HG03558 (cell line): ENCODE results near the gene SAXO1.
"Not testable (repeated sequence)": the region's sequence is repeated elsewhere in the genome, so short reads cannot be mapped to it uniquely, and the experiment has no call there.

Source experiments
- ATAC-seq: cut with Tn5 transposase; IDR thresholded peaks from one replicate; pipeline ENCODE4 v1.9.1; 2021; ENCODE audit warnings: moderate number of reproducible peaks; ENCODE audit not compliant: unreplicated experiment; ENCODE audit errors: extremely low read depth

The SAXO1 gene

DNA sequence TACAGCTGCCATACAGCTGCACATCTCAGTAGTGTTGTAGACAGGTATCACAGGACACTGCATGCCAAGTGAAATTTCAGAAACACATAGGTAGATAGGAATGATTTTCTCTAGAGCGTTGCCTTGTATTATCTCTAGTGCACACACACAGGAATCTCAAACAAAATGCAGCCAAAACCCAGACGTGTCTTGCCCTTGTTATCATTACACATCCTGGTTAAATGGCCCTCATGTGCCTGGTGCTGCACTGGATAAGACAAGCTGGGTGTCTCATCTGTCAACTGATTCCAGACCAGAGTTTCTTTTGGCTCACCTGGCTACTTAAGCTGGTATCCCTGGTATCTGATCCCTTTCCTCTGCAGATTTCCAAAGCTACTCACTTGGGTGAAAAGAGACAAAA, 59.7 kb downstream of the SAXO1 start:
- ATAC-seq, result no peak

DNA sequence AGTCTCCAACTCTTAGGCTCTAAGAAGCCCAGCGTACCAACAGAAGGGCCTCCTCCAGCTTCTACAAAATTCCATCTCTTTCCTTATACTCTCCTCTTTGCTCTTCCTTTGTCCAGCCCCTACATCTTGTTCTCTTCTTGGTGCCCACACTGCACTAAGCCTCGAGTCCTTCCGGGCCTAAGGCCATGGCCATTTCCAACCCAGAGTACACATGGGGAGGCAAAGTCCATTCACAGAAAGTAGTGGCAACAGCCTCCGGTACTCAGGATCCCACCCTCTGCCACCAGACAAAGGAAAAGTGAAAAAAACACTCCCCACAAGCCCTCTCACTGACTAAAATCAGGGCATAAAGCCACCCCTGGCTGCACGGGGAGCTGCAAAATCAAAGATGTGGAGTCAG, 60.3 kb downstream of the SAXO1 start:
- no peak for ATAC-seq

DNA sequence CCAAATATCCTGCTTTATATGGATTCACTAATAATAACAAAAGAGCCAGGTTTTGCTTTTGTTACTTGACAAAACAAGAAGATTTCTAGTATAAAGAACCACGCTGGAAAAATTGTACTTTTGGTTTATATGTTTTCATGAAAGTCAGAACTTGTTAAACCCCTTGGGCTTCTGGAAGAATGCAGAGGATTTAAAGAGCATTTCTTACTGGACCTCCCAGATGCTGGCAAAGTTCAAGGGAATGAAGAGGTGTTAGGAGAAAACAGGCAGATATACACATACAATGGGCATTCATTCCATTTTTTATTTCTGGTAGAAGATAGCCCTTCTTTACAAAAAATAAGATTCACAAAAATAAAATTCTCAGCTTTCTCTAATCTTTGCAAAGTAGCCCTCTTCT, 61.1 kb downstream of the SAXO1 start:
- ATAC-seq, result no peak

DNA sequence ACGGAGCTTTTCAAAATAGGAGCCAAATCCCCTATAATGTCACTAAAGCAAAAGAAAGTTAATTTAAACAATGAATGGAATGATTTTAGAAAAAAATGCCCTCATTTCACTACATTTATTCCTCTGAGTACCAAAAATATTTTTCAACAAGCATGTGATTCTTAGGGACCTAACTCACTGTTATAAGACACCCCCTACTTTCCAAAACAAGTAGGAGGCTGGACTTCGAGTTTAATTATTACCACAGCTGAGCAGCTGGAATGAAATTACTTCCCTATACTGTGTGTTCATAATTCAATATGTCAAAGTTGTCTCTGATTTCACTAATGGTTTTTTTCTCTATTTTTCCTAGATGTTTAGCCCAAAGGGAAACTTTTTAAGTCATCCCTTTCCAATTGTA, 61.6 kb downstream of the SAXO1 start:
- ATAC-seq, result no peak

DNA sequence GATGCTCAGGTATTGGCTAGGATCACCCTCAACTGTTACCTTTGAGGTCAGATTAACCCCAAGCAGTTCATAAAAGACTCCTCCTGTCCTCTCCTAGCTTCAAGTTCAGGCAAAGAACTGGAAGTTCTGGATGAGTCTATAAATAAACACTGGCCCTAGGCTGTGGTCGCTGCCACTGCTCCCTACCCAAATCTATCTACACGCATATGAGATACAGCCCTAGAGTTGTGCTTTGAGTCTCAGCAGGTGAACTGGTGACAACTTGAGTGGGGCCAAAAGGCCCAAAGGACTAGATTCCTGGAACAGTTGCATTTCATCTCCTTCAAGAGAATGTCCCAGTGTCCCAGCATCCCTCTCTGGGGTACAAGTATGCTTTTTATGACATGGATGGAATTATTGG, 62.6 kb downstream of the SAXO1 start:
- no peak for ATAC-seq

DNA sequence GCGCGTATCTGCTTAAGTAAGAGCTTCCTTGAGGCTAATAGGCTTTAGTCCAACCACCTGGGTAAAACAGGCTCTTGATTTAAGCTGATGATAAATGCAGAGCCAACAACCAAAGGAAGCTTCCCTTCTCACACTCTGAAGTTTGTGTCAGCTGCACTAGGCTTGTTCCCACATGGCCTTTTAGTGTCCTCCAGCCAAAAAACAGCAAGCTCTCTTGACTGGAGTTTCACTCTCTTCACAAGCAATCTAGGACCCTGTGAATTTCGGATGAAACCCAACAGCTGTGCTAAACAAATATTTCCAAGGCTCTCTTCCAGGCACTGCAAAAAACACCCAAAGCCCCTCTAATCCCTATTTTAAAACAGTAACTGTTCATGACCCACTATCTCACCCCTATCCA, 63.9 kb downstream of the SAXO1 start:
- ATAC-seq, result no peak

DNA sequence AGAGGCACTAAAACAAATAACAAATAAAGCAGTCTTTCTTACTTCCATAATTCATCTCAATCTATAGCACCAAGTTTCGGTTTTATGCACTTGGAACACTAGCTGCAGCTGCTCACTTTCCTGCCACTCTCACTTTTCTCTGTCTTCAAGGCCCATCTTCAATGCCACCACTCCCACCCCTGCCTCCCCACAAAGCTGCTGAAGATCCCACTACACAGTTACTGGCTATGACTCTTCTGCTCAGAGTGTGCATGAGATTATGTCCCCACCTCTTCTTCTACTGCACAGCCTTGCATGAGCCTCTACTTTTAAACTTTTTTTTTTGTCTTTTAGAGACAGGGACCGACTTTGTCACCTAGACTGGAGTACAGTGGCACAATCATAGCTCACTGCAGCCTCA, 77.4 kb downstream of the SAXO1 start:
- no peak for ATAC-seq

DNA sequence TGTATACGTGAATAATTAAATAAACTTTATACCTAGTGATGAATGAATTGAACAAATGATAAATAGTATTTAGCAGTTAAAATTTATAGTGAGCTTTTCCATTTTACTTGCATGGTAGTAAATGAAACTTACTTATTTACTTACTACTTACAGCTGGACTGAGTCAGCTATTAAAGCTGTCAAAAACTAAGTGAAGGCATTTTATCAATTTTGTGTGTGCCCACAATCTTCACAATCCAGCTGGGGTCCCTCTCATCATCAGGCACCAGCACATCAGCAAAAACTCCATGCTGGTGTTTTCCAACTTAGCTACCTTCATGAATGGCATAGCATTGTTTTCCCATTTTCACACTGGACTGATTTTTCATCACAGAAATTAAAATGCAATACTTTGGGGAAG, 81.1 kb downstream of the SAXO1 start:
- ATAC-seq, result no peak

DNA sequence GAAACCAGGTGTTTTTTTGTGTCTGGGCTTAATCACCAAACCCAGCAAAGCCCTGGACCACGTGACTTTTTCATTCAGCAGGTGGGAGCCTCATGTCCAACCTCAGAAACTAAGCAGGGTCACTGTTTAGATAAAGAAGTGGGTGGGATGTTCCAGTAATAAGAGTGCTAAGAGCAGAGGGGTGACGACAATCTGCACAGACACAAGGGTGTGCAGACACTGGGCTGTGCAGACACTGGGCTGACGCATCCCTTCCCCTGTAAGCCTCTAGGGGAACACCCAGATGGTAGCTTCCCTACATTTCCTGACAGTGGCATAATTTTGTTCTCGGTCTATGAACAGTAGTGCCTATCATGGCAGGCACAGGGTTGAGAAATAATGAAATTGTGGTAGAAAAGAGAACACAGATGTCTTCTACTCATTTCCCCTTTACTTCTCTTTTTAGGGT, 85.1 kb downstream of the SAXO1 start:
- no peak for ATAC-seq

DNA sequence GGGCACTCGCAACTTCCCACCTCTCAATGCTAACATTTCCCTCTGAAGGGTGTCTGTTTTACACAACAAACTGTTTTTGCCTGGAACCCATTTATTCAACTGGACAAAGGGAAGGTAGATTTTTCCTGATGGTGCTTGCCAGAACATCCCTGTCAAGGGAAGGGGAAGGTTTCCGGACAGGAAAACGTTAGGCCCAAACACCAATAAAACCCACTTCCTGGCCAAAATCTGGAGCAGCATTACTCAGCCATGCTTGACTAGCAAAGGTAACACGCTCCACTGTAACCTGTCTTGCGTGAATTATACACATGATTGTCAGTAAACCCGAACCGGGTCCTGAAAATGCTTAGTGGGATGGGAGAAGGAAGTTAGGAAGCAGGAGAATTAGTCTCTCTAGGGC, 90.2 kb downstream of the SAXO1 start:
- ATAC-seq, result no peak

DNA sequence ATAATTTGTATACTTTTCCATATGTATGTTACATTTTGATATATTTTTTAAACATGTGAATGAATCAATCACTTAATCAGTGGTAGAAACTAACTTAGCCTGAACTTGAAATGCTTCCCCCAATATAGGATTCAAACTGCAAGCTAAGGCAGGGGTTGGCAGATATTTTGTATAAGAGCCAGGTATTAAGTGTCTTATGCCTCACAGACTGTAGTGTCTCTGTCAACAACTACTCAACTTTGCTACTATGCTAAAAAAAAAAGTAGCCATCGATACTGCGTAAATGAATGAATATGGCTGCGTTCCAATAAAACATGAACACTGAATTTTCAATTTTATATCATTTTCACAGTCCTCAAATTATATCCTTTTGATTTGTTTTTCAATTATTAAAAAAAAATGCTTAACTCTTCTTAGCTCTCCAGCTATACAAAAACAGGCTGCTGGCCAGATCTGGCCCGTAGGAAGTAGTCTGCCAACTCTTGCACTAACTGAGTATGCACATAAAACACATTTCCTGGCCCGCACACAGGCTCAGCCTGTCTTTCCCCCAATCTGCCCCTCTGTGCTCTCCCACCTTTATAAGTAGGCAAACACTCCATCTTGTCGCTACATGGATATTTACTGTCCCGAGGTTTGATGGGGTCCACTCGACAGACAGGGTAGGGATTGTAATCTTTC, 91.8 kb downstream of the SAXO1 start:
- no peak for ATAC-seq

DNA sequence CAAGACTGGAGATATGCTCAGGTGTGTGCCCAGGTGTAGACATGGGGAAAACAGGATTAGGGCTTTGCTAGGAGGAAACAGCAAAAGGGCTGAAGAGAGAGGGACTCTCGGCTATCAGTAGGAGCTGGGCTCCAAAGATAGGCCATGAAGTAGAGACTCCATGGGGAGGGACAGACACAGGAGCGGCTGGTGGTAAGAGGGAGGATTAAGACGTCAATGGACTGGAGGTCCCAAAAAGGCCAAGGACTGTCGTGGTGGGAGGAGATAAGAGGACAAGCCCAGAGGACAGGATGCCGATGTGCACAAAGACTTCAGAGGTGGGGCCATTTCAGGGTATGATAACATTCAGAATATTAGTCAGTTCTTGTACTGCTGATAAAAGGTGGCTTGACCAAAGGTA, 93.1 kb downstream of the SAXO1 start:
- no peak for ATAC-seq

DNA sequence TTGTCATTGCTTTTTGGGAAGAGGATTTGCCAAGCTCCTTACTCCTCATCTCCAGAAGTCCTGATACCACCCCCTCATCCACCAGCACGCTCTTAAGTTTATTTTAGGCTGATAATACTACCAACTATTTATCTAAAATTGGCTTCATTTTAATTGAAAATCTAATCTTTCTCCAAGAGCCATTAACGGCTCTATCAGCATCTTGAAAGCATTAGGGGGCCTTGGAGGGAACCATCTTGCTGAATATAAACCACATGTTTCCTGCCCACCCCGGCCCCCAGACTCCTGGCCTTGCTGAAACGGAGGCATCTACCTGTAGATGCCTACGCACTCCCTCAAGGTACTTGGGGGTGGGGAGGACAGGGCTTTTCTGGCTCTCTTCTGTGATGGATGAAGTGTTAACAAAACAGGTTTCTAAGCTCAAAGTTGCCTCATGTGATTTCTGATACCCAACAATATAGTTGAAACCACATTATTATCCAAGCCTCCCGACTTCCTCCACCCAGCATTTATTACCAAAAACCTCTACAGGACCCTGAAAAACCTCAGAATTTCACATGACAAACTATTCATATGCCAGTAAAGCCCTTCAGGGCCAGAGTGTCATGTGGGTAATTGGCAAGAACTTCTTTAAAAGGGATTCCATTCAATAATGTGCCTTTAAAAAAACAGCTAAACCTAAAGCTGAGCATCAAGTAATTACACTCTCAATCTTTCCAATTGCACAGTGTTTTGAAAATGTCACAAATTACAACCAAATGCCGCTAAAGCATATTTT, 96.7 kb downstream of the SAXO1 start:
- ATAC-seq, result no peak

DNA sequence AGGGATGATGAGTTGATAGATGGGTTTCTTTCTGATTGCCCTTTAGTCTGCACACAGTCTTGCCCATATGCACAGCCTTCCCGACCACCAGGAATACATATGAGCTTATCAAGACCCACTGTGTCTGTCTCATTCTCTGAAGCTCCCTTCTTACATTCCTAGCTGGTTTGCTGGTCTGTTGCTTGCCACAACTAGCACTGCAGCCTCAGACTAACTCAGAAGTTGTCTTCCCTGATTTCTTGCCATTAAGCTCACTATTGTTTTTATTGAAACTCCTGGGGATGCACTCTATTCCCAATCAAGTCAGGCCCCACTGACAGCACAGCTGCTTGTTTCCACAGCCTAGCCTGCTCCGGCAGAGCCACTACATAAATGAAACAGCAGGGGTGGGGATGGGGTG, 97.5 kb downstream of the SAXO1 start:
- ATAC-seq, result no peak

DNA sequence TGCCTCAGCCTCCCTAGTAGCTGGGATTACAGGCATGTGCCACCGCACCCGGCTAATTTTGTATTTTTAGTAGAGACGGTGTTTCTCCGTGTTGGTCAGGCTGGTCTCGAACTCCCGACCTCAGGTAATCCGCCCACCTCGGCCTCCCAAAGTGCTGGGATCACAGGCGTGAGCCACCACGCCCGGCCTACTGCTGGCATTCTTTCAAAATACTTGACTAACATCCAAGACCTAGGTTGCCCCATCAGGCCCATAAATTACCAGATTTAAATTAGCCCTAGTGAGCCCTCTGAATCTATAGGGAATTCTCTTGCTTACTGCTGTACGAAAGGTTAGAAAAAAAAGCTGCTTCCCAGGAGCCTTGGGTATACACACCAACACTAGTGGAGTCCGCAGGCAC, 102.4 kb downstream of the SAXO1 start:
- ATAC-seq, result not testable (repeated sequence)

DNA sequence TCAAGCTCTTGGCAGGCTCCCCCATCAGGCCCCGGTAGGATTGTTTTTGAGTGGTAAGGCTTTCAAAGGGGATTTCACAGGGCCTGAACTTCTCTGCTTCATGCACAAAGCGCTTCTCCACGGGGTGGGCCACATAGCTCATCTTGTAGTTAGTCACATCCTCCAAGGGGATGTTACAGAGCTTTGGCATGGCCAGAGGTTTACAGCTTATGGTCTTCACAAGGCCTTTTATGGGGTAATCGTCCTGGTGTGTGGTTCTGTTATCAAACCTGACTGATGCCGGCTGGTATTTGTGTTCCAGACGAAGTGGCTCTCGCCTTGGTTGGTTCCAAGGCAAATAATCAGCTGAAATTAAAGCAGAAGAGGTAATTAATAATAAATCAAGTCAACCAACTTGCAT, 104.3 kb downstream of the SAXO1 start:
- ATAC-seq, result no peak

DNA sequence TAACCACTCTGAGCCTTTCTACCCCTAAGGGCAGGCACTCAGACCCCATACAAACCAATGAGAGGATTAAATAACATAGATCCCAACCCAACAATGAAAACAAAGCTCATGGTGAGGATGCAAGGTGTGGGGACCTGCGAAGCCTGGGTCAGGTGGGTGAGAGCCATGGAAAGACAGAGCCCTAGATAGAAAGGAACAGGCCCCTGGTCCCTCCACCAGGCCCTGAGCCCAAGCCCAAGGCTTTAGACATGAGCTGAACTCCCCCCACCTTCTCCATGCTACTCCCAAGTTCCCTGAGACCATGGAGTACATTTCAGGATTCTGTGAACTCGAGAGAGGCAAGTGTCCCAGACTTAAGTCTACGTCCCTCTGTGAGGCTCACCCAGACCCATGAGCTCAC, 106.5 kb downstream of the SAXO1 start:
- ATAC-seq, result no peak

DNA sequence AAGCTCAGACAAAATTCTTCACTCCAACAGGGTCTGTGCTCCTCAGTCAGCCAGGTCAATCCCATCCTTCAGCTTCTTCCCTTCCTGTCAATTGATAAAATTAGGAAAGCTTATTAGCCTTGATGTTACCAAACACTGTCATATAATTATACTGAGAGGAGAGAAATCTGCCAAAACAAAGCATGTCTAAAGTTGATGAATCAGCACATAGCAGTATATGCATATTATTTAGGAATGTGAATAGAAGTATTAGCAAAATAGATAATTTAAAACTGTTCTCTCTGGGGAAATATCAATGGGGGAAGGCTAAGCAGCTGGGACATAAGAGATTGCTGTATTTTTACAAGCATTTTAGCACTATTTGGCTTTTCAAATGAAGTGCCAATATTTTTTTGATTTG, 107.1 kb downstream of the SAXO1 start:
- no peak for ATAC-seq

DNA sequence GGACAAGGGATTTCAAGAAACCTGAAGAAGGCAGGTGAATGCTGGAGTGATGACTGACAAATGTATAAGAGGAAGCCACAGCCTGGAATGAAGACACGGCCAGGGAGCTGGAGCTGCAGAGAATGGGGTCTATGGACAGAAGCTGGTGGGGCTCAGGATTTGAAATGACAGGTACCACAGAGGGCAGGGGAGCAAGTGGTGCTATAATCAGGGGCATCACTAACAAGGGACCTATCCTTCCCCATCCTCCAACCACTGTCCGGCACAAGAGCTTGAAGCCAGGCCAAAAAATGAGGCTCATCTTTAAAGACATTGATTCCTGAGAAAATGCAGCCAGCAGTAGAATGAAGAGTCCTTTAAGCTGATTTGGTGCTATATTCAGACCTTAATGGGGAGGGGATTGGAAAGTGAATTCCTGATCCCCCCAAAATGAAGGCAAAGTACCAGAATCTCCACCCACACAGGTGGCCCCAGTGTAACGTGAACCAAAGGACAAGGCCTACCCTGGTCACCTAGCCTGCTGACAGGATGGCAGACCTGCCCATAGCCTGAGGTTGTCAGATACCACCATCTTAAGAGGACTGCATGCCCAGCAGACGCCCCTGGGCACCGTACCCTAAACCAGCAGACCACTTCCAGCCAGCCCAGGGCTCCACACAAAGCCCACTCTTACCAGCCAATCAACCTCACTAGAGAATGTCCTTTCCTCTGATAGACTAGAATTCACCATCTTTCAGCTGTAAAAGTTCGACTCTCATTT, 109.2 kb downstream of the SAXO1 start:
- no peak for ATAC-seq

DNA sequence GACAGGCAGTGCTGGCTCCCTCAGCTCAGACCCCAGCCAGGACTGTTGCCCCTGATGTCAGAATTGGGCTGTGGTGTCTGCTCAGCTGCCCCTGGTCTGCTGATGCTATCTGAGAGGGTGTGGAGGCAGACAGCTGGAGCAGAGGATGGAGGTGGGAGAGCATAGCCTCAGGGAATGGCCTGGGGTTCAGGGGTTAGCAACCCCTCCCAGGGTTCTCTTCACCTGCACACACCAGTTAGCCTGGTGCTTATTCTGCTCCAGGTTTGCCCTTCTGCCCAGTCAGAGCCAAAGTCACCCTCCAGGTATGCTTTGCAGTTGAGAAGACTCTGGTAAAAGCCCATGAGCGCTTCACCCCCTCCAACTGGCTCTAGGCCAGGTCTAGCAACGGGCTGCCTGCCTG, 109.8 kb downstream of the SAXO1 start:
- no peak for ATAC-seq

DNA sequence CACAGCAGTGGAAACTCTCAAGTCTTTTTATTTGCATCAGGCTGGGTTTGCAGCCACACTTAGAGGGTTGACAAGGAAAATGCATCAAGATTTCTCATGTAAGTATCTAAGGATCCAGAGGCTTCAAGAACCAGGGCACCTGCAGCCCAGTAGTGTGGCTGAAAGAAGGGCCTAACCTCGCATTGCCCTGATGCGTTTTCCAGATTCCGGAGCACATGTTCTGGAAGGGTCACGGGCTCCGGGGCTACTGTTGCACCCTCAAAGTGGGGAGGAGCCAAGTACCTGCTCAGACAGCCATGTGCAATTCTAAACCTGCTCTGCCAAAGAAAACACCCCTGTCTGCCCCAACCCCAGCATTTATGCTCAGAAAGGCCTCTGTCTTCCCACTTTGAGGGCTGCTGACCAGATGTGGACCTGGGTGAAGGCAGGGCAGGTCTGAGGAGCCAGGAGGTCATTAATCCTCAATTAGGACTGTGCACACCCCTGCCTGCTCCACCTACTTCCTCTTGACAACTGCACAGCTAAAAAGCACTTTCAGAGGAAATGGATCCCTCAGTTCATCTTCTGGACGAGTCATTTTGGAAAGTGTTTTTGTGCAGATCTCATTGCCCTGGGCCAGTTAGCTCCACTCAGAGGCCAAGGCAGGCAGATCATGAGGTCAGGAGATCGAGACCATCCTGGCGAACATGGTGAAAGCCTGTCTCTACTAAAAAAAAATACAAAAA, 110.7 kb downstream of the SAXO1 start:
- no peak for ATAC-seq
